NCI-H128 (cell line): Measurements from ENCODE around the gene C3.
A peak's percentile ranks its signal among the peaks of the same experiment; 100 is the strongest.
"Not testable (repeated sequence)": the region's sequence is repeated elsewhere in the genome, so short reads cannot be mapped to it uniquely, and the experiment has no call there.

Experiments used
- DNase-seq: peaks from one replicate; lab custom pipeline; 2025; ENCODE audit not compliant: unreplicated experiment; lab: John Stamatoyannopoulos, UW

The C3 gene

DNA sequence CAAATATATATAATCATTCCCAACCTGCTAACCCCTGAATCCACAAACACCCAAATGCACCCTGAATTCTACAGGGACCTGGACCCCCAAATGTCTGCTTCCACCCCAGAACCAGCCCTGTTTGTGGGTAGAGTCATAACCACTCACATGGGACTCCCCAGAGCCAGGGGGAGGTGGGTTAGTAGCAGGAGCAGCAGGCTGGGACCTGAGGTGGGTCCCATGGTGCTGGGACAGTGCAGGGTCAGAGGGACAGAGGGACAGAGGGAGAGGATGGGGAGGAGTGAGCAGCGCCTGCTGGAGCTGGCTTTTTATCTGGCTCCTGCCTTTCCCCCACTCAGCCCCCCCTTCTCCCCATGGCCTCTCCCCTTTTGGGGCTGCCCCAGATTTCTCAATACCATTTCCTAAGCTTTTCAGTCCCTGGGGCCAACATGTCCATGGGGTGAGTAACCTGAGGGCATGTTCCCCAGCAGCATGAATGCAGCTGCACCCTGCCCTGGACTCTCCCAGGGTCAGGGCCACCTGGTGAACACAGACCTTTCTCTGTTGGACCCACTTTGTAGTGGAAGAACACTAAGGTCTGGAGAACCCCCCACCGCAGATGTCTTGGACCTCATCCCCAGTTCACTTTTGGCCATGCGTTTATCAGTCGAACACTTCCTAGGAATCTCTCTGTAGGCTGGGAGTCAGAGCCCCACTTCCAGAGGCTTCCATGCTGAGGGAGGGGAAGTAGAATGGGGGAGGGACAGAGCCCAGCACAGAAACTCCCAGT is at the start of gene C3:
C3 (minus strand) TSS at position 282 of the 769 bp plus-strand sequence; CDS start at position 221, 61 bp downstream.
- DNase-seq: no peak

DNA sequence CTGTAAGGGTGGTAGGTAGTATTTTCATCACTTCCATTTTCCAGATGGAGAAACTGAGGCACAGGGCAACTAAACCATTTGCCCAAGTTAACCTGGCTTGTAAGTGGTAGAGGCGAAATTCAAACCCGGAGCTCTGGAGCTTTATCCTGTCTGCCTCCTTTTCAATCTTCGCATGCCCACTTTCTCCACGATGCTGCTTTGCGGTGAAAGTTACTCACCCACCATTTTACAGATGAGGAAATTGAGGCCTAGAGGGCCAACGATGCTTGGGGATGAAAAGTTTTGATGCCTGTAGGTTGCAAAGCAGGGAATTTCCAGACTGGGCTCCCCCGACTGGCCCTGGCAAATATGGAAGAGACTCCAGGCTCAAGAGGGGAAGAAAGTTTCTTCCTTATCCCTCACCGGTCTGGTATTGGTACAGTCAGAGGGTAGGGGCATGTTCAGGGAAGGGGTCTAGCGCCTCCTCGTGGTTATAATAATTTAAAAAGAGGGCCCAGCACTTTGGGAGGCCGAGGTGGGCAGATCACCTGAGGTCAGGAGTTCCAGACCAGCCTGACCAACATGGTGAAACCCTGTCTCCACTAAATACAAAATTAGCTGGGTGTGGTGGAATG is 48.7 kb upstream of the C3 start:
- no peak for DNase-seq

DNA sequence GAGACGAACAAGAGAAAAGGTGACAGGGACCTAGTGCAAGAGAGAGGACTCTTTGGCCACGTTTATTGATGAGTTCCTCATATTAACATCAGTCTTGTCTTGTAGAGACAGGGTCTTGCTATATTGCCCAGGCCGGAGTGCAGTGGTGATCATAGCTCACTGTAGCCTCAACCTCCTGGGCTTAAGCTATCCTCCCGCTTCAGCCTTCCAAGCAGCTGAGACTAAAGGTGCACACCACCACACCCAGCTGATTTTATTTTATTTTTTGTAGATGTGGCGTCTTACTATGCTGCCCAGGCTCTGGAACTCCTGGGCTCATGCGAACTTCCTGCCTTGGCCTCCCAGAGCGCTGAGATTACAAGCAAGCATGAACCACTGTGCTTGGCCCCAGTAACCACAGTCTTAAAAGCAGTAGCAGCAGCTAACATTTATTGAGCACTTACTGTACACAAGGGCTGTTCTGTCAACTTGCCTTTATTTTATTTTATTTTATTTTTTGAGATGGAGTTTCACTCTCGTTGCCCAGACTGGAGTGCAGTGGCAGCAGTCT is 47.9 kb upstream of the C3 start:
- no peak for DNase-seq

- DNase-seq: peak; percentile 23
Measured at GRCh38 chr19:6767357-6768235, 47.1 kb upstream of the C3 start, which contains the start of gene SH2D3A. Gene SH2D3A (minus strand): TSS chr19:6767435. CDS start chr19:6763748, 3,687 bp downstream.

DNA sequence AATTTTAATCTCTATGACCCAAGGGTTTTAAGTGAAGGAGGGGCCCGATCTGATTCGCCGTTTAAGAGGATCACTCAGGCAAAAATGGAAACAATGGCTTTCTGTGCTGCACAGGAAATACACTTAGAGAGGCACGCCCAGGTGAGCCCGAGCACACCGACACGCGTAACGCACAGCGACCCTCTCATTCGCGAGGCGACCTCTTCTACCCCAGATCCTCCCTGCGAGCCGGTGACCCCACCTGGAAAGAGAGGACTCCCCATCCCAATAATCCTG is 46.6 kb upstream of the C3 start:
- no peak for DNase-seq

DNA sequence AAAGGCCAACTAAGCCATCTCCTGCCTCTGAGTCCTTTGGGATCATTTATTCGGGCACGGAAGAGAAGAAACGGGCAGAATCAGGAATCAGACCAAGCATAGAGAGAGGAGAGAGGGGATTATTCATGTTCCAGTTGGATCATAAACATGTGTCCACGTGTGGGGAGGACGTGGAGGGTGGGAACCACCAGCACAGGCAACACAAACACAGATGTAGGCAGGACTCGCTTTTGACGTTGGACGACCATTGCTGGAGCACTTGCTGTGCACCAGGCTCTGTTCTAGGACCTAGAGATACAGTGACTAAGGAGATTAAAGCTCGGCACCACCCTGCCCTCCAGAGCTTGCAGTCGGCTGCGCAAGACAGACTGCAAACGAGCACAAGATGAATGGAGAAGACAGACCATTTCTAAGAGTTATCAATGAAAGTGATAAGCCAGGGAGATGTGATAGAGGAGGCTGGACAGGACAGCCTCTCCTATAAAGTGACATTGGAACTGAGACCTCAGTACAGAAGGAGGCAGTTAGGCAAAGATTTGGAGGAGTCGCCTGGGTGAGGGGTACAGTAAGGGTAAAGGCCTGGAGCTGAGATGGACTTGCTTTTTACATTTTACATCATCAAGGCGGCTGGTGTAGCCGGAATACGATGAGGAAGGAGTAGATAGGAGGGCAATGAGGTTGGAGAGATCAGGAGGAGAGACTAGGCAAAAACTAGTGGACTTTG is 46.1 kb upstream of the C3 start:
- DNase-seq: no peak

- DNase-seq: no peak
Measured at GRCh38 chr19:6765738-6766356, 45.4 kb upstream of the C3 start.

DNA sequence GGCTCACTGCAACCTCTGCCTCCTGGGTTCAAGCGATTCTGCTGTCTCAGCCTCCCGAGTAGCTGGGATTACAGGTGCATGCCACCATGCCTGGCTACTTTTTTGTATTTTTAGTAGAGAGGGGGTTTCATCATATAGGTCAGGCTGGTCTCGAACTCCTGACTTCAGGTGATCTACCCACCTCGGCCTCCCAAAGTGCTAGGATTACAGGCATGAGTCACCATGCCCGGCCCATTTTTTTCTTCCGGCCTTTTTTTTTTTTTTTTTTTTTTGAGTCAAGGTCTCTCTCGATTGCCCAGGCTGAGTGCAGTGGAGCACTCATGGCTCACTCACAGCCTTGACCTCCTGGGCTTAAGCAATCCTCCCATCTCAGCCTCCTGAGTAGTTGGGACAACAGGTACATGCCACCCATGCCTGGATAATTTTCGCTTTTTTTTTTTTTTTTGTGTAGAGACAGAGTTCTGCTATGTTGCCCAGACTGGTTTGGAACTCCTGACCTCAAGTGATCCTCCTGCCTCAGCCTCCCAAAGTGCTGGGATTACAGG is 41.9 kb upstream of the C3 start:
- DNase-seq: not testable (repeated sequence)

DNA sequence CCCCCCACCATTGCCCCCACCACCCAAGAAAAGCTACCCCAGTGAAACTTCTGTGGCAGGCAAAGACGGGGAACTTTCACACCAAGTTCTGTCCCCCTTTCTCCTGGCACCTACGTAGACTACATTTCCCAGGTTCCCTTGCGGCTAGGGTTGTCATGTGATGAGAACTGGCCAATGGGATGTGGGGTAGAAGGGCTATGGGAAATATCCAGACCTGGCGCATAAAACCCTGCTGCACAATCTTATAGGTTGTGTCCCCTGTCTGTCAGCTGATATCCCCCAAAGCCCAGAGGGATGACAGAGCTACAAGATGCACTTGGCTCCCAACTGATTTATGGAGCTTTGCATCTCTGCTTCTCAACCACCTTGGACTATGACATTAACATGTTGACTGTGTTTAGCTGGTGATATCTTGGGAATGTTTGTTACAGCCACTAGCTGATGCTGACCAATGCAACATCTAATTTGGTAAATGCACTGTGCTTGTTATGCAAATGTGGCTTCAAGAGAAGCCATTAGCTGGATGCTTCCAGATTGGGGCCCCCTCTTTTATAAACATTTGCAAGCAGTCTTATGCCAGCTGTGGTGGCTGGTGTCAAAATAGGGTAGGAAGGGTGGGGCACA is 40.7 kb upstream of the C3 start:
- no peak for DNase-seq

DNA sequence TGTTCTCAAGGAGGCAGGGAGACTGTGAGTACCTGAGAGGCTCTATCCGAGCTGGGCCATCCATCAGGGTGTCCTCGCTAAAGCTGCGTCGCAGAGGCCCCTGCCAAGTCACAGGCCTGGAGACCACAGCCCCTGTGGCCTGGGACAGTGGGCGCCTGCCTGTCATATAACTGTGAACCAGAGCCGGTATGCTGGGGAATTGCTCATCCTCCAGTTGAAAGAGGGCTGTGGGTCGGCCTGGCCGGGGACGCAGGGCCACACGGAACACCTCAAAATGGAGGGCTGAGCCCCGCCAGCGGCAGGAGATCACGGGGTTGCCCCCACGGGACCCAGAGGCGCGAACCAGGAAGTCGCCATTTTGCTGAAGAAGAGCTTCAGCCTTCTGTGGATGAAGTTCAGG is 40.2 kb upstream of the C3 start:
- DNase-seq: no peak

DNA sequence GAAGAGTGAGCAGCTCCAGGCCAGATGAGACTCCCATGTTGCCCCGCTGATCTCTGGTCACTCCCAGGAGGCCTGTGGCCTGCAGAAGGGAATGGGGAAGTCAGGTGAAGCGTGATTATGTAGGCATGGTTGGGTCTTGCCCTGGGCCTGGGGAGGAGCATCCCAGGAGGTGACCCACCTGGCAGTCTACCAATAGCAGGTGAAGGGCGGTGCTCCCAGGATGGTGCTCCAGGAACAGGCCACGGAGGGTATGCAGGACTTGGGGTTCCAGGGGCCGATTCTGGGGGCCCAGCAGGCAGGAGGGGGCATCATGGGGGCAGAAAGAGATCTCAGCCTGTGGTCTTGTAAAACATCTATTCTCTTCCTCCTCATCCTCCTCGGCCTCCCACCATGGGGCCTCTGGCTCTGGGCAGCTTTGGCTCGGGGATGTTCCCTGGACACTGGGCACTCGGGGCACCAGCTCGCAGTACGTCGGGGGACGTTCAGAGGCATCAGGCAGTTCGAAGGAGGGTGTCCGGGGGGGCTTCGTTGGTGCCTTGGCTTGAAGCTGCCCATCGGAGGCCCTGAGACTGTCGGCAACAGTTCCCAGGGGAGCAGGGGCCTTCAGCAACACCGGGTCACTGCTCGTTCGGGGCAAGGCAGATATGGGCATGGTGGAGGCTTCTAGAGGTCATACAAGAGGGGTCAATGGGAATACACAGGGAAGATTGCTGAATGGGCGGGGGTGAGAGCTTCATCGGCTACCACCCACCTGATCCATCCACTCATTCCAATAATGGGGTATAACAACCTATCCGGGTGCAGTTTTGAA is 34.4 kb upstream of the C3 start:
- no peak for DNase-seq

DNA sequence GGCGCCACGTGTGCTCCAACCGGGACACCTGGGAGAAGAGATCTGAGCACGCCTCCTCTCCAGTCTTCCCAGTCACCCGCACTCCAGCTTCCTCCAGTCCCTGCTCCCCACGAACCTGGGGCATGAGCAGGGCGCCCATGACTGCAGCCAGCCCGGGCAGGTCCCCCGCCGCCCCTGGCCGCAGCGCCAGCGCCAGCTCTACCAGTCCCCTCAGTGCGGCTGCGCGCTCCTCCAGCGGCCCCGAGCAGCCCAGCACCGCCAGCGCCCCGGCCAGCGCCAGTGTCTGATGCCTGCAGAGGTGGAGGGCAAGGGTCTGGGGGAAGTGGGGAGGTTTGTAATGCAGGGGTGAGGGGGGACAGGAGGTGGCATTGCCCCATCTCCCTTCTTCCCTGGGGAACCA is 33.7 kb upstream of the C3 start:
- DNase-seq: no peak

DNA sequence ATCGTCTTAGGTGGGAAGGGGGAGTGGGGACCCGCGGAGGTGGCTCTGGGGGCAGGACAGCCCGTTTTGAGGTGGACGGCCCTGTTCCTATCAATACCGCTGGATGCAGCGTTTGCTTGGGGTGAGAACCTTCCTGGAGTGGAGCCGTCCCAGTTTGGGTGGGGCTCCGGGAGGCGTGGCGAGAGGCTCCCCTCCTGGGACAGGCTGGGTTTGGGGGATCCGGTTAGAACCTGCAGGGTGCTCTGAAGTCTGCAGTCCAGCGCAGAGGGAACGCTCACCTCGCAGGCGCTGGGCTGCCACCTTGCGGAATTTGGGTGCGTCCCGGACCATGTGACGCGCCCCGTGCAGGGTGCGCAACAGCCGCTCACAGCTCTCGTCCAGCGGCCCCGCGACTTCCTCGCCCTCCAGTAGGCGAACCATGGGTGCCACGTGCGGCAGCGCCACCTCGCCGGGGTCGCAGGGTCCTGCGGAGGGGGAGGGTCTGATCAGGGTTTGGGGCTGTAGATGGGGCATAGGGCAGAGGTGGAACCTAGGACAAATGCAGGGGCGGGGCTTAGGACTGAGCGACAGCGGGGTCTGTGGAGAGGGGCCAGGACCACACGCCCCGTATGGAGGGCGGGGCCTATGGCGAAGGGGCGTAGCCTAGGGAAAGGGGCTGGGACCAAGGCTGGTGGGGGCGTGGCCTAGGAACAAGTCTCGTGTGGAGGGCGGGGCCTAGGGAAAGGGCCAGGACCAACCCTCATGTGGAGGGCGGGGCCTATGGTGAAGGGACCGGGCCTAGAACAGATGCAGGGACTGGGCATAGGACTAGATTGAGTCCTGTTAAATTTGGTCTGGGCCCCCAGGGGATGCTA is 33.0 kb upstream of the C3 start:
- DNase-seq: no peak

DNA sequence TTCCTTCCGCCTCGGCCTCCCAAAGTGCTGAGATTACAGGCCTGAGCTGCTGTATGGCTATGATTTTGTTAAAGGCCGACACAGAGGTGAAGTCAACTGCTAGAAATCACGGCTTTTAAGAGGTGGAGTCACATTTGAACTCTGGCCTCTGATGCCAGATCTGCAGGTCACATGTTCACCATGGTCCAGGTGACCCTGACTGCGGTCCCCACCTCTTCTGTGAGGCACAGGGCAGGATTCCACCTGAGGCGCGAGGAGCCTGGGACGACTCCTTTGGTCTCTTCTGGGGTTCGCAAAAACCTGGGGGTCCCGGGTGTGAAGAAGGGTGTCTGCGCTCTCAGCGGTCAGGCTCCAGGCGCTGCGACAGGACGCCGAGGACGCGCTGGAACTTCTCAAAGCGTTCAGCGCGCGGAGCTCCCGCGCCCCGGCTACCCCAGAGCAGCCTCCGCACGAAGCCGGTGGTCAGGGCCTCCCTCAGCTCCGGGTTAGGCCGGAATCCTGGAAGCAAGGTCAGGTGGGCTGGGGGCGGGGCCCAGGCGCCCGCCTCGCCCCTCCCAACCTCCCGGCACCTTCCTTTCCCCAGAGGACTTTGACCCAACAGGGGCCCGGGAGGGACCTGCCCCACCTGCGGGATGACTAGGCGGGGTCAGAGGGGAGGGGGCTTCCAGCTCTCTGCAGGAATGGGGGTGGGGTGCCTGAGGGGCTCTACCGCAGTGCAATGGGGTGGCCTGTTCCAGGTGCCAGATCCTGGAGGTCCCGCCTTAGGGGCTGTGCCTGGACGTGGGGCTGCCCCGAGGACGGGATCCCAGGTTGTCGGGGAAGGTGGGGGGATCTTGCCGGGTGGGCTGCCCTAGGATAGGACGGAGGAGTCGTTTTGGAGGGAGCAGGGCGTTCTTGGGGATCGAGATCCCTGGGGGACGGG is 32.1 kb upstream of the C3 start:
- DNase-seq: no peak

DNA sequence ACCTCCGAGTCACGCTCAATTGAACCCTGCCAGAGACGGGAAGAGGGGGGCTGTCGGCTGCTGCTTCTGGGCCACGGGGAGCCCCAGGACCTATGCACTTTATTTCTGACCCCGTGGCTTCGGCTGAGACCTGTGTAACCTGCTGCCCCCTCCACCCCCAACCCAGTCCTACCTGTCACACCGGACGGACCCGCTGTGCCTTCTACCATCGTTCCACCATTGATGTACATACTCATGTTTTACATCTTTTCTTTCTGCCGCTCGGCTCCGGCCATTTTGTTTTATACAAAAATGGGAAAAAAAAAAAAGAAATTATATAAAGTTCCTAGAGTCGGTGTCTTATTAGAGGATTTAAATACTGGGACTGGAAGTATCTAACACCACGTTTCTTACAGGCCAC is 30.7 kb upstream of the C3 start:
- no peak for DNase-seq

GRCh38 chr19:6750062-6750461 is 29.6 kb upstream of the C3 start:
- no peak for DNase-seq

GRCh38 chr19:6748543-6748942 is 28.1 kb upstream of the C3 start:
- DNase-seq: not testable (repeated sequence)
